OCI-LY3 (cell line): Measurements from ENCODE around the gene H2BK1.

Experiments
- EZH2phosphoT487 ChIP-seq: fragments of 200-600 bp; shearing (Covaris generic); IDR thresholded peaks from 2 replicates; pipeline ENCODE4 v1.6.1; 2018; ENCODE audit warnings: antibody characterized with exemption, mixed run types, low read depth
- TF ChIP-seq, protein P1 (sequence below): fragments of 200-600, 300-600 bp; sonication (generic); IDR thresholded peaks from 2 replicates; pipeline ENCODE4 v1.5.1; 2014; ENCODE audit warnings: antibody characterized with exemption, low read length, low read depth

DNA sequence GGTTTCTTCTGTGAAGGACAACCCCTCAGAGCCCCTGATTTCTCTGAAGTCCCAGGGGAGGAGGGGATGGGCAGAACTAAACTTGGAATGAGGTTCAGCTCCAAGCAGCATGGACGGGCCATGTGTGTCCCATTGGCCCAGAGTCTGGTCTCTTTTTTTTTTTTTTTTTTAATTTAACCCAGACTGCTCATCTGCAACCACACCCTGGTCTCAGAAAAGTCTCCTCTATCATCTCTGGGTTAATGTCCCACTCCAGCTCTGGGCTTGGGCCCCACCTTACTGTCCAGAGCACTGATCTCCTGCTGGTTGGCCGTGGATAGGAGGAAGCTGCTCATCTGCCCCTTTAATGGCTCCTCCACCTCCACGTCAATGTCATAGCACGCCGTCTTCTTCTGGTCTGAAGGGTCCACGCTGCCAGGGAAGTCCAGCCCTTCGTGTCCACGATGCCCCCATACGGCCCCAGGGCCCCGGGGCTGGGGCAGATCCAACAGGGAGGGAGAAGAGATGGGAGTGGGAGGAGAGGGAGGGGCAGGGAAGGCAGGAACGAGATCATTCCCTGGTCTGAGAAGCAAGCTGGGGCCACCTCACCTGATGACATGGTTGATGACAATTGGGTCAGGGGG lies 29.7 kb upstream of the H2BK1 start:
- TF ChIP-seq, protein P1, sequence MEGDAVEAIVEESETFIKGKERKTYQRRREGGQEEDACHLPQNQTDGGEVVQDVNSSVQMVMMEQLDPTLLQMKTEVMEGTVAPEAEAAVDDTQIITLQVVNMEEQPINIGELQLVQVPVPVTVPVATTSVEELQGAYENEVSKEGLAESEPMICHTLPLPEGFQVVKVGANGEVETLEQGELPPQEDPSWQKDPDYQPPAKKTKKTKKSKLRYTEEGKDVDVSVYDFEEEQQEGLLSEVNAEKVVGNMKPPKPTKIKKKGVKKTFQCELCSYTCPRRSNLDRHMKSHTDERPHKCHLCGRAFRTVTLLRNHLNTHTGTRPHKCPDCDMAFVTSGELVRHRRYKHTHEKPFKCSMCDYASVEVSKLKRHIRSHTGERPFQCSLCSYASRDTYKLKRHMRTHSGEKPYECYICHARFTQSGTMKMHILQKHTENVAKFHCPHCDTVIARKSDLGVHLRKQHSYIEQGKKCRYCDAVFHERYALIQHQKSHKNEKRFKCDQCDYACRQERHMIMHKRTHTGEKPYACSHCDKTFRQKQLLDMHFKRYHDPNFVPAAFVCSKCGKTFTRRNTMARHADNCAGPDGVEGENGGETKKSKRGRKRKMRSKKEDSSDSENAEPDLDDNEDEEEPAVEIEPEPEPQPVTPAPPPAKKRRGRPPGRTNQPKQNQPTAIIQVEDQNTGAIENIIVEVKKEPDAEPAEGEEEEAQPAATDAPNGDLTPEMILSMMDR = no peak
- no peak for TF ChIP-seq EZH2phosphoT487
